GM04504 (cell line): ENCODE measurements around the gene PPP2R2B.

Source experiments
- DNase-seq: peaks from one replicate; pipeline ENCODE4 v3.0.0-alpha.2; 2012; ENCODE audit warnings: low read depth

The PPP2R2B gene

DNA sequence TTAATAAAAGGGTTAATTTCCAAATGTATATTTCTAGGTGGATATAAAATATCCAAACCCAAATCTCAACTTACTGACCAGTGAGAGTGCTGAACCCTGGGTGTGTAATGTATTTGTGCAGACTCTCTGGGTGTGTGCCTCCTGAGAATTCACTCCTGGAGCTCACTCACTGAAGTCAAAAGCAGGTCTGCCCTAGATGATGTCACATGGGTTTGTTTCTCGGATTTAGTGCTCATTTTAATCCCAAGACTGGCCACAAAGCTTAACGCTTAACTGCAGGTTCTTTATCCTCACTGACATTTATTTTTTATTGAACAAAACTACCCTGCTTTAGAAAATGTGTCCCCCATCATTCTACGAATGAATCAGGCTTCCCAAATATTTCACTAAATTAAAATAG, 179.4 kb downstream of the PPP2R2B start:
- DNase-seq: no peak

DNA sequence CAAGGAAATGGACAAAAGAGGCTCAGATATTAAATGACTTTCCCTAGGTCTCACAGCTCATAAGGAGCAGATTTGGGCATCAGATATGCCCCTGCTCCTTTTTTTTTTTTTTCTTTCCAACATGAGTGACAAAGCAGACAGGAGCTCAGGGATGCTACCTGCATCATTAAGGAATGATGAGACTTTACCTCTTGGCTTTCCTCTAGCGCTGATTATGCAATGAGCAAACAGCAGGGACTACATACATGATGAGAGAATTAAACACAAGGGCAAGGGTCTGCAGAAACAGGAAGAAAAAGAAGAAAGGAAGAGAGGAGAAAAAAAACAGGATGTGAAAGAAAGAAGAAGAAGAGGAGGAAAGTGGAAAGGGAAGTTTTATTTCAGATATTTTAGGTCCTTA, 179.9 kb downstream of the PPP2R2B start:
- no peak for DNase-seq

DNA sequence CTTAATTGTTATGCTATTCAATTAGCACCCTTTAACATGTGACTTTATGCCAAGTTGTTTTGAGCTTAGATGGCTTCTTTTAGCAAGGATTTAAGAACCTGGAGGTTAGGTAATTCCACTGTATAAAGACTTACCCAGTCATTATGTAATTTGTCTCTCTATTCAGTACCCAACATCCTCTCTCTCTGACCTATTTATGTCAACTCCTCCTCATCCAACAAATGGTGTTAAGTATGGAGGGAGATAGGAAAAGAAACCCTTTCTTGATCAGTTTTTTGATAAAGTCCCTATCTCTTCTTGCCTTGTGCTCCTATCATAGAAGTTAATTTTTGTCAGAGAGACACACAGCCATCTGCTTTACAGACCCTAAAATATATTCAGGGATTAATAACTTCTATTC, 181.3 kb downstream of the PPP2R2B start:
- DNase-seq: no peak

- DNase-seq: no peak
Observed at GRCh38 chr5:146695646-146696045, 182.9 kb downstream of the PPP2R2B start.

DNA sequence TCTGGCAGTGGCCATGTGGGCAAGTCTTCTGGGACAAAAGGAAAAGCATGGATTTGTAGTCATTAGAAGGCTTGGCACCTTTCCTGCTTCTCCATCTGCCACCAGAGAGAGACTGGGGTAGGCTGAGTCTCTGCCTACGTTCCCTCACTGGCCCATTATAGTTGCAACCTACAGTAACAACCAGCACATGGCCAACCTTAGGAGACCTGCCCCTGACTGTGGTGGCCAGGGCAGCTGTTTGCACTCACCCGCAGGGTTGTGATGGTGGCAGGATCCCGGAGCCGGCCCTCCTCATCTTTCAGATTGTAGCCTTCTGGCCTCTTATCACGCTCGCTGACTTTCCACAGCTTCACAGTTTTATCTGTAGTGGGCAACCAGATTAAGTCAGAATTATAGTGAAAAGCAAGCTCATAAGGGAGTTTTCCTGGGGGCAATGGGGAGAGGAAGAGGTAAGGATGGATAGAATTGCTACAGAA, 187.6 kb downstream of the PPP2R2B start:
- no peak for DNase-seq

- no peak for DNase-seq
Observed at GRCh38 chr5:146687630-146688029, 190.9 kb downstream of the PPP2R2B start.

- DNase-seq: no peak
Observed at GRCh38 chr5:146683861-146684260, 194.7 kb downstream of the PPP2R2B start.

DNA sequence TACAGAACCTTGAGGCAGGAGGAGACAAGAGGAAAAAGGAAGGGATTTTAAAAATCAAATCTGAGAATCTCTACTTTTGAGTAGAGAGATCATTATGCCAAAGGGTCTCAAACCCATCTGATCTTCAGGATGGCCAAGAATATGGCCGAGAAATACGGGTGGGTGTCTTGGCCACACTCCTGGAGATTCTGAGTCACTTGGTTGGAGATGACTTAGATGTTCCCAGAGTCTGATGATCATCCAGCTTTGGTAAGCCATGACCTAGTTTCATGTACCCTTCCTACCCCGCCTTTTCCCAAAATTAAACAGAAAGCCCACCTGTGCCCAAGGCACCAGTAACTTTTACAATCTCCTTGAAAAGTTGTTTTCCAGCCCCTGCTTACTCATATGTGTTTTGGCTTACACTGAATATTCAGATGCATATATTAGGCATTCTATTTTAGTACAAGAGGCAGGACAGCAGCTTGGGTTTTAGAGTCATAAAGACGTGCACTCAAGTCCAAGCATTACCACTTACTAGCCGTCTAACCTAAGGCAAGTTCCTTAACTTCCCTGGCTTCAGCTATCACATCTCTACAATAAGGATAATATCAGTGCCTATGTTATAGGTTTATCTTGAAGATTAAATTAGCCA, 195.5 kb downstream of the PPP2R2B start:
- no peak for DNase-seq

GRCh38 chr5:146681585-146682105, 196.9 kb downstream of the PPP2R2B start:
- no peak for DNase-seq

DNA sequence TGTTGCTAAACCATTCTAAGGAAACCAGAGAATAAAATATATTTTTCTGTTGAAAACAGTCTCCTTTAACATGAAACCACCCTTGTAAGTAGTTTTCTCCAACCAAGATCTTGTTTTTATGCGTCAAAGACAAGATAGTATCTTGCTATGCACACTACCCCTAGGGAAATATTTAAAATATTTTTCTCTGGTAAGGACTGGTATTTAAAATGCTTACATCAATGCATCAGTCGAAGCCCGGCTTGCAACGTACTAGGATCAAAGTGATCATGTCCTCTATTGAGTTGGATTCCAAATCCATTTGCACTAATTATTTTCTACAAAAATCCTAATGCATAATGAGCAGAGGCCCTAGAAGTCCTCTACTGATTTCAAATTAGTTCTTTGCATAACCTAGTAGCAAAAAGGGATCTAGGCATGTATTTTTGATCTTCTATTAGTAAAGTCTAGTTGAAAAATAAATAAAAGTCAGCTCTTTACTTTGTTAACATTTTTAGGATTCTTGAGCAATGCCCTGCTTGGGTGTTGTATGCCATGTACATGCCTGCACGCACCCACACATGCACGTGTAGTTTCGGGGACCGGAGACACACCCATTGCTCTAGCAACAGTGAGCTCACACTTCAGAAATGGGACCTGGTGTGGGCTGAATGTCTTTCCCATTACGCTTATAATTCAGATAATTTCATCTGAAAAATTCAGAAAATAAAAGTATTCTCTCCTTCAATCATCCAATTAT, 197.5 kb downstream of the PPP2R2B start:
- DNase-seq: no peak

GRCh38 chr5:146675636-146676035, 202.9 kb downstream of the PPP2R2B start:
- no peak for DNase-seq

- no peak for DNase-seq
Observed at GRCh38 chr5:146672866-146673265, 205.7 kb downstream of the PPP2R2B start.

- DNase-seq: no peak
Observed at GRCh38 chr5:146671561-146672295, 206.8 kb downstream of the PPP2R2B start.

DNA sequence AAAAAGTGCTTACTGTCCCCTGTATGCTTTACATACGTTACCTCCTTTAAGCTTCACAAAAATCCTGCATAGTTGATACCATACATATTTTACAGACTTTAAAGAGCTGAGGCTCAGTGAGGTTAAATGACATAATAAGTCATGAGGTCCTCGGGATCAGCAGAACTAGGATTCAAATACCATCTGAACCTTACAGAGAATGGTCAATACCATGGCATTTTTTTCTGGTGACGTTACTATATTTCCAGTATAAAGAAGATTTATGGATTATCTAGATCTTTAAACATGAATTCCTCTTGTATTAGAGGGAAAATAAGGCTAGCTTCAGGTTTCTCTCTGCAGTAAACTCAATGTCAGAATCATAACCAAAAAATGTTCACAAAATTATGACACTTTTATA, 208.9 kb downstream of the PPP2R2B start:
- no peak for DNase-seq

DNA sequence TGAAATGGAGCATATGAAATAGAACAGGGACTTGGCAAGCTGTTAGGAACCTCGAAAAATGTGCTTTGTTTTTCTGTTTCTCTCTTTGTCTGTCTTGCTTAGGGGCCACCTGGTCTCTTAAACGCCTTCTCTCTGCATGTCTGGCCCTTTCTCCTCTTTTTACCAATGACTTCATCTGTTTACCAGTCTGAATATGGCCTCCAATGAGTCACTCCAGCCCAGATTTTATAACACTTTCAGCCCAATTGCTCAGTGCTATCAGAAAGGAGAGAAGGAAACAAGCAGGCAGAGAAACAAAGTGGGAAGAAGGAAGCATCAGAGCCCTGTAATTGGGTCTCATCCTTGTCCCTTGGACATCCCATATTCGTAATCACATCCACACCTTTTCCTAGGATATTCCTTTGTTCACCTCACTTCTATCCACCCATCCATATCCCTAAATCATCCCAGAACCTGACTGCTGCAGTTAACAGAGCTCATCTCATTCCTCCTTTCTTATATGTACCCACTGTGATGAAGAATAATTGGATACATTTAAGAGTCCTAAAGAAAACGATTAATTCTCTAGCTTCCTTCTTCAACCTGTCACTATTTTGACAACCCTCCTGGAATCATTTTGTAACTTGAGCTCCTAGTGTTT, 210.8 kb downstream of the PPP2R2B start:
- peak; percentile 10 for DNase-seq

- DNase-seq: no peak
Observed at GRCh38 chr5:146662229-146662628, 216.3 kb downstream of the PPP2R2B start.

DNA sequence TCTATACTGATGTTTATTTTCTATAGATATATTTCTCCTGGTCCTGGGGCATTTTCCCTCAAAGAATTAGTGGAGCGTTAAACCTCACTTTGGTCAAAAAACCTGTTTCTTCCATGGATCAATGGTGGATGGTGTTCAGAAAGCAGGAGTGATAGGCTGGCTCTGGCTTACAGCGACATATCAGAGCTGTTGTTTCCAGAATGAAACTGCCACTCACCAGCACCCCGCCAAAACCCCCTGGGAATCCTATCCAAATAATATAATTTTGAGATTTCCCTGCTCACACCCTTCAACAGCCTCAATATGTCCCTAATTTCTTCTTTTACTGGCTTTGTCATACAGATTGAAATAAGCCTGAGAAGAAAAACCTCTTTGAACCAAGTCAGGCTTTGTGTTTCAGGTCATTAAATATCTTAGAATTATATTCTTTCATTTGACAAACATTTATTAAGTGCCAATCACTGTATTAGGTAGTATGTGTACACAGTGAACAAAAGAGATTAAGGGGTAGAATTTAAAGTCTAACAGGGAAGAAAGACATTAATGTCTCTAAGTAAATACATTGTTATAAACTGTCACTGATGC, 218.1 kb downstream of the PPP2R2B start:
- DNase-seq: no peak

- DNase-seq: no peak
Observed at GRCh38 chr5:146659961-146660360, 218.6 kb downstream of the PPP2R2B start.

GRCh38 chr5:146656703-146657102, 221.9 kb downstream of the PPP2R2B start:
- no peak for DNase-seq

- no peak for DNase-seq
Observed at GRCh38 chr5:146653560-146653959, 225.0 kb downstream of the PPP2R2B start.

DNA sequence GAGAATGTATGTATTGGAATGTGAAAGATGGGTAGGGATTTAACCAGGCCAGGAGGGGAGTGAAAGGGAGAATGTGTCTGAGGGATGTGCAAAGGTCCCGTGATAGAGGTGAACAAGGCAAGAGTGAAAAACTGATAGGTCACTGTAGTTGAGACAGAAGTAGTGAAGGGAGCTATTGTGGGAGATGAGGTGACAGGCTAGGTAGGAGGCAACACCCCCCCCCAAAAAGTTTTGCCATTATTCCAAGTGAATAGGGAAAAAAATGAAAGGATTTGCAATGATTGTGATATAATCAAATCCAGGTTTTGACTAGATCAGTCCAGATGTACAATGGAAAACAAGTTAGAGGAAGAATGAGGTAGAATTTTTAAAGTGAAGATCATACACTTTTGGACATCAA, 226.0 kb downstream of the PPP2R2B start:
- no peak for DNase-seq

- no peak for DNase-seq
Observed at GRCh38 chr5:146647656-146648199, 230.8 kb downstream of the PPP2R2B start.
